Measurements from ENCODE around the gene CPNE6.
"Not testable (repeated sequence)": the region's sequence is repeated elsewhere in the genome, so short reads cannot be mapped to it uniquely, and the experiment has no call there.

Gene CPNE6

GRCh38 chr14:24042746-24043145 is 28.6 kb upstream of the CPNE6 start:
- no peak overlapping the region for H3K9ac ChIP-seq (ENCODE audit: low read depth, low read length, poor library complexity)
- no peak overlapping the region for H3K18ac ChIP-seq (ENCODE audit: low read length)
- no peak overlapping the region for H2BK120ac ChIP-seq (ENCODE audit: low read depth, low read length)
- no peaks in the 10 kb centered on the region for H3K4me1 ChIP-seq (ENCODE audit: control insufficient read depth in 2 of 2, insufficient read depth in 1 of 2, low read depth in 1 of 2, low read length in 2 of 2)
- H3K79me1 ChIP-seq (ENCODE audit: low read depth, low read length): no peaks in the 10 kb centered on the region
- H2AK5ac ChIP-seq (ENCODE audit: low read depth, low read length): no peak overlapping the region
- WGBS, 2 donors (ENCODE audit: extremely low coverage in 2 of 2, insufficient read length in 2 of 2, insufficient replicate concordance in 1 of 2): no CpG with 5 or more reads among the region's 5 CpGs
- H4K91ac ChIP-seq (ENCODE audit: low read depth, low read length, poor library complexity): no peak overlapping the region
- H2BK12ac ChIP-seq (ENCODE audit: low read length): no peak overlapping the region
- H3K27ac ChIP-seq (replicated peaks; ENCODE audit: low read length): no peak overlapping the region
- no peak overlapping the region for H2BK5ac ChIP-seq (ENCODE audit: low read length)
- no peak overlapping the region for H3K4ac ChIP-seq (ENCODE audit: low read length)
- no peak overlapping the region for H4K8ac ChIP-seq (ENCODE audit: low read depth, low read length)
- H2BK15ac ChIP-seq (ENCODE audit: low read length): no peak overlapping the region
- no peak overlapping the region for H3K4me3 ChIP-seq (ENCODE audit: low read length in 2 of 2)
- H3K27me3 ChIP-seq (ENCODE audit: control insufficient read depth in 3 of 3, insufficient read depth in 3 of 3, low read depth in 1 of 3, low read length in 3 of 3): peaks cover 0 to 18% (median 0%) of the 10 kb centered on the region in 3 experiments
- no peak overlapping the region for H2AFZ ChIP-seq (ENCODE audit: low read length)
- DNase-seq (ENCODE audit: low spot score): no peak
- H3K23ac ChIP-seq (ENCODE audit: low read depth, low read length, poor library complexity): peak overlapping the region; percentile 85
- no peaks in the 10 kb centered on the region for H3K9me3 ChIP-seq (replicated peaks in 1 of 2; ENCODE audit: control insufficient read depth in 2 of 2, insufficient read depth in 1 of 2, low read depth in 1 of 2, low read length in 2 of 2)
- H3K14ac ChIP-seq (ENCODE audit: low read length): no peak overlapping the region
- H3K4me2 ChIP-seq (ENCODE audit: insufficient read depth, low read length, poor library complexity, severe bottlenecking): no peak overlapping the region
- no peaks in the 10 kb centered on the region for H3K36me3 ChIP-seq (replicated peaks in 1 of 2; ENCODE audit: control insufficient read depth in 2 of 2, insufficient read depth in 2 of 2, low read length in 2 of 2)

- H3K18ac ChIP-seq (ENCODE audit: low read length); H3K14ac ChIP-seq (ENCODE audit: low read length); H3K27ac ChIP-seq (replicated peaks; ENCODE audit: low read length); H2BK120ac ChIP-seq (ENCODE audit: low read depth, low read length); H2BK12ac ChIP-seq (ENCODE audit: low read length); H3K4me2 ChIP-seq (ENCODE audit: insufficient read depth, low read length, poor library complexity, severe bottlenecking); H2BK5ac ChIP-seq (ENCODE audit: low read length); H2AK5ac ChIP-seq (ENCODE audit: low read depth, low read length); H4K91ac ChIP-seq (ENCODE audit: low read depth, low read length, poor library complexity); H3K79me1 ChIP-seq (ENCODE audit: low read depth, low read length); H3K4me3 ChIP-seq (ENCODE audit: low read length in 2 of 2); DNase-seq (ENCODE audit: low spot score); H3K4me1 ChIP-seq (ENCODE audit: control insufficient read depth in 2 of 2, insufficient read depth in 1 of 2, low read depth in 1 of 2, low read length in 2 of 2); H3K23ac ChIP-seq (ENCODE audit: low read depth, low read length, poor library complexity); H3K4ac ChIP-seq (ENCODE audit: low read length); H3K9ac ChIP-seq (ENCODE audit: low read depth, low read length, poor library complexity); H2AFZ ChIP-seq (ENCODE audit: low read length); H3K9me3 ChIP-seq (replicated peaks in 1 of 2; ENCODE audit: control insufficient read depth in 2 of 2, insufficient read depth in 1 of 2, low read depth in 1 of 2, low read length in 2 of 2); H3K36me3 ChIP-seq (replicated peaks in 1 of 2; ENCODE audit: control insufficient read depth in 2 of 2, insufficient read depth in 2 of 2, low read length in 2 of 2); H4K8ac ChIP-seq (ENCODE audit: low read depth, low read length); H2BK15ac ChIP-seq (ENCODE audit: low read length): not testable (repeated sequence)
- no CpG with 5 or more reads among the region's 2 CpGs for WGBS, 2 donors (ENCODE audit: extremely low coverage in 2 of 2, insufficient read length in 2 of 2, insufficient replicate concordance in 1 of 2)
- peaks cover 0 to 38% (median 0%) of the 10 kb centered on the region in 3 experiments for H3K27me3 ChIP-seq (ENCODE audit: control insufficient read depth in 3 of 3, insufficient read depth in 3 of 3, low read depth in 1 of 3, low read length in 3 of 3)
Observed at GRCh38 chr14:24049002-24049401, 22.4 kb upstream of the CPNE6 start.

- H3K79me1 ChIP-seq (ENCODE audit: low read depth, low read length); H3K4ac ChIP-seq (ENCODE audit: low read length); H3K27ac ChIP-seq (replicated peaks; ENCODE audit: low read length); H3K18ac ChIP-seq (ENCODE audit: low read length); DNase-seq (ENCODE audit: low spot score); H2BK12ac ChIP-seq (ENCODE audit: low read length); H3K9me3 ChIP-seq (replicated peaks in 1 of 2; ENCODE audit: control insufficient read depth in 2 of 2, insufficient read depth in 1 of 2, low read depth in 1 of 2, low read length in 2 of 2); H3K9ac ChIP-seq (ENCODE audit: low read depth, low read length, poor library complexity); H4K91ac ChIP-seq (ENCODE audit: low read depth, low read length, poor library complexity); H3K14ac ChIP-seq (ENCODE audit: low read length); H2BK15ac ChIP-seq (ENCODE audit: low read length); H2AK5ac ChIP-seq (ENCODE audit: low read depth, low read length); H3K4me1 ChIP-seq (ENCODE audit: control insufficient read depth in 2 of 2, insufficient read depth in 1 of 2, low read depth in 1 of 2, low read length in 2 of 2); H2BK5ac ChIP-seq (ENCODE audit: low read length); H2BK120ac ChIP-seq (ENCODE audit: low read depth, low read length); H3K4me3 ChIP-seq (ENCODE audit: low read length in 2 of 2); H3K23ac ChIP-seq (ENCODE audit: low read depth, low read length, poor library complexity); H4K8ac ChIP-seq (ENCODE audit: low read depth, low read length); H3K4me2 ChIP-seq (ENCODE audit: insufficient read depth, low read length, poor library complexity, severe bottlenecking); H3K36me3 ChIP-seq (replicated peaks in 1 of 2; ENCODE audit: control insufficient read depth in 2 of 2, insufficient read depth in 2 of 2, low read length in 2 of 2): not testable (repeated sequence)
- peak overlapping the region; percentile 99 for H2AFZ ChIP-seq (ENCODE audit: low read length)
- H3K27me3 ChIP-seq (ENCODE audit: control insufficient read depth in 3 of 3, insufficient read depth in 3 of 3, low read depth in 1 of 3, low read length in 3 of 3): peaks cover 0 to 38% (median 0%) of the 10 kb centered on the region in 3 experiments
- WGBS, 2 donors (ENCODE audit: extremely low coverage in 2 of 2, insufficient read length in 2 of 2, insufficient replicate concordance in 1 of 2): no CpG with 5 or more reads among the region's 8 CpGs
Observed at GRCh38 chr14:24050753-24051152, 20.6 kb upstream of the CPNE6 start.

GRCh38 chr14:24051176-24051788 is 20.1 kb upstream of the CPNE6 start:
- no peak overlapping the region for H4K91ac ChIP-seq (ENCODE audit: low read depth, low read length, poor library complexity)
- no CpG with 5 or more reads among the region's 20 CpGs for WGBS, 2 donors (ENCODE audit: extremely low coverage in 2 of 2, insufficient read length in 2 of 2, insufficient replicate concordance in 1 of 2)
- no peaks in the 10 kb centered on the region for H3K79me1 ChIP-seq (ENCODE audit: low read depth, low read length)
- no peak for DNase-seq (ENCODE audit: low spot score)
- peak overlapping the region; percentile 55 to 87 for H3K4me3 ChIP-seq (ENCODE audit: low read length in 2 of 2)
- no peak overlapping the region for H3K27ac ChIP-seq (replicated peaks; ENCODE audit: low read length)
- peak overlapping the region; percentile 60 for H2BK15ac ChIP-seq (ENCODE audit: low read length)
- H3K4ac ChIP-seq (ENCODE audit: low read length): no peak overlapping the region
- peaks cover 5 to 7% of the 10 kb centered on the region in 2 donors for H3K4me1 ChIP-seq (ENCODE audit: control insufficient read depth in 2 of 2, insufficient read depth in 1 of 2, low read depth in 1 of 2, low read length in 2 of 2)
- no peak overlapping the region for H2BK120ac ChIP-seq (ENCODE audit: low read depth, low read length)
- peaks cover 0 to 37% (median 0%) of the 10 kb centered on the region in 3 experiments for H3K27me3 ChIP-seq (ENCODE audit: control insufficient read depth in 3 of 3, insufficient read depth in 3 of 3, low read depth in 1 of 3, low read length in 3 of 3)
- H2AK5ac ChIP-seq (ENCODE audit: low read depth, low read length): peak overlapping the region; percentile 81
- peak overlapping the region; percentile 91 for H3K9ac ChIP-seq (ENCODE audit: low read depth, low read length, poor library complexity)
- no peak overlapping the region for H3K23ac ChIP-seq (ENCODE audit: low read depth, low read length, poor library complexity)
- H3K4me2 ChIP-seq (ENCODE audit: insufficient read depth, low read length, poor library complexity, severe bottlenecking): peak overlapping the region; percentile 98
- peak overlapping the region; percentile 100 for H4K8ac ChIP-seq (ENCODE audit: low read depth, low read length)
- H2AFZ ChIP-seq (ENCODE audit: low read length): peak overlapping the region; percentile 99
- H3K14ac ChIP-seq (ENCODE audit: low read length): no peak overlapping the region
- no peaks in the 10 kb centered on the region for H3K9me3 ChIP-seq (replicated peaks in 1 of 2; ENCODE audit: control insufficient read depth in 2 of 2, insufficient read depth in 1 of 2, low read depth in 1 of 2, low read length in 2 of 2)
- H2BK12ac ChIP-seq (ENCODE audit: low read length): no peak overlapping the region
- H3K18ac ChIP-seq (ENCODE audit: low read length): peak overlapping the region; percentile 77
- no peaks in the 10 kb centered on the region for H3K36me3 ChIP-seq (replicated peaks in 1 of 2; ENCODE audit: control insufficient read depth in 2 of 2, insufficient read depth in 2 of 2, low read length in 2 of 2)
- H2BK5ac ChIP-seq (ENCODE audit: low read length): no peak overlapping the region
